ENCODE data around the gene NKX1-2.

NKX1-2 gene

DNA sequence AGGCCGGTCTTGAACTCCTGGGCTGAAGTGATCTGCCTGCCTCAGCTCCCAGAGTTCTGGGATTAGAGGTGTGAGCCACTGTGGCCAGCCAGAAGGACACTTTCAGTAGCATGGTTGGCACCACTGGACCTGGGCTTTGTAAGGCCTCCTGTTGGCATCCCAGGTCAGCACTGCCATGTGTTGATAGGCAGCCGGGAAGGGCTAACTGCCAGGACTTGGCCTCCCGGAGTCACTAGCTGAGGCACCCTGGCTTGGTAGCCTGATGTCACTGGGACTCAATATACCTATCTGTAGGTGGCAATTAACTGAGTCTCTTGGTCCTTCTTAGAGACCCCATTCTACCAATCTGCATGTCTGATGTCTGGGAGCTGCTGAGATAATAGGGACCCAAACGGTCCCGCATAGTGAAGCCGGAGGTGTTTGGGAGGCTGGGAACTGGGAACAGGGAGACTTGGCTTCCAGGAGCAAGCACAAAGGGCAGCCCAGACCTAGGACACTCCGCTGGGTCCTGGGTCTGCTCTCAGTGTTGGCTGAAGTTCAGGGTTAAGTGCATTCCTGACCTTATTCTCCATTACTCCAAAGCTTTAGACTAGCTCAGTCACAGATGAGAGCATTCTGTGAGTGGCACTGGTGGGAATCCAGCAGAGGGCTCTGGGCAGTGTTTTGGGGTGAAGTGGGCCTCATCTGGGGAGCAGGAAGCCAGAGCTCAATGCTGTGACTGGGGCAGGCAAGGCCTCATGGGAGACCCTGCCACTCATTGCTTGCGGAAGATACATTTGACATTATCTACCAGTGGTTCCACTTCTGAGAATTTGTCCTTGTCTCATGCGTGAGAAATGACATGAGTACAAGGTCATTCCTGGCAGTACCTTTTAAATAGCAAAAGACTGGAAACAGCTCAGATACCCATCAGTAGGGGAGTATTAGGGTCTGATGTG is 14.5 kb upstream of the NKX1-2 start:
- H3K4me1 ChIP-seq (ENCODE audit: control insufficient read depth, insufficient read depth, low read length, unreplicated experiment), result no peaks in the 10 kb centered on the region
- H3K79me2 ChIP-seq (ENCODE audit: control insufficient read depth, insufficient read depth, low read length, unreplicated experiment), result no peaks in the 10 kb centered on the region
- H3K27me3 ChIP-seq (ENCODE audit: insufficient read depth, low read length), result no peaks in the 10 kb centered on the region
- no peaks in the 10 kb centered on the region for H3K36me3 ChIP-seq (ENCODE audit: insufficient read depth, low read length)
- H3K4me3 ChIP-seq (ENCODE audit: low read depth, low read length), result no peak overlapping the region
- H2AFZ ChIP-seq (ENCODE audit: low read length, unreplicated experiment), result no peak overlapping the region
- H3K27ac ChIP-seq (ENCODE audit: low read depth, low read length), result no peak overlapping the region

DNA sequence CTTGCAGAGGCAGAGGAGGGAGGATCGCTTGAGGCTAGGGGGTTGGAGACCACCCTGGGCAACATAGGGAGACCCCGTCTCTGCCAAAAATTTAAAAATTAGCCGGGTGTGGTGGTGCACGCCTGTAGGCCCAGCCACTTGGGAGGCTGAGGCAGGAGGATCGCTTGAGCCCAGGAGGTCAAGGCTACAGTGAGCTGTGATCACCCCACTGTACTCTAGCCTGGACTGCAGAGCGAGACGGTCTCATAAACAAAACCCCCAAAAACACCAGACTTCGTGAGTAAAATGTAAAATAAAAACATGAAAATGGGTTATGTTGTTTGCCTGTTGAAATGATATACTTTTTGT is 12.5 kb upstream of the NKX1-2 start:
- Histone ChIP-seq H3K36me3 (ENCODE audit: insufficient read depth, low read length) (no peaks in the 10 kb centered on the region), H3K27me3 (ENCODE audit: insufficient read depth, low read length) (peaks cover 10% of the 10 kb centered on the region), H2AFZ (ENCODE audit: low read length, unreplicated experiment) (peak overlapping the region; percentile 31), H3K27ac (ENCODE audit: low read depth, low read length) (no peak overlapping the region), H3K4me3 (ENCODE audit: low read depth, low read length) (peak overlapping the region; percentile 89), H3K4me1 (ENCODE audit: control insufficient read depth, insufficient read depth, low read length, unreplicated experiment) (no peaks in the 10 kb centered on the region), H3K79me2 (ENCODE audit: control insufficient read depth, insufficient read depth, low read length, unreplicated experiment) (no peaks in the 10 kb centered on the region)

DNA sequence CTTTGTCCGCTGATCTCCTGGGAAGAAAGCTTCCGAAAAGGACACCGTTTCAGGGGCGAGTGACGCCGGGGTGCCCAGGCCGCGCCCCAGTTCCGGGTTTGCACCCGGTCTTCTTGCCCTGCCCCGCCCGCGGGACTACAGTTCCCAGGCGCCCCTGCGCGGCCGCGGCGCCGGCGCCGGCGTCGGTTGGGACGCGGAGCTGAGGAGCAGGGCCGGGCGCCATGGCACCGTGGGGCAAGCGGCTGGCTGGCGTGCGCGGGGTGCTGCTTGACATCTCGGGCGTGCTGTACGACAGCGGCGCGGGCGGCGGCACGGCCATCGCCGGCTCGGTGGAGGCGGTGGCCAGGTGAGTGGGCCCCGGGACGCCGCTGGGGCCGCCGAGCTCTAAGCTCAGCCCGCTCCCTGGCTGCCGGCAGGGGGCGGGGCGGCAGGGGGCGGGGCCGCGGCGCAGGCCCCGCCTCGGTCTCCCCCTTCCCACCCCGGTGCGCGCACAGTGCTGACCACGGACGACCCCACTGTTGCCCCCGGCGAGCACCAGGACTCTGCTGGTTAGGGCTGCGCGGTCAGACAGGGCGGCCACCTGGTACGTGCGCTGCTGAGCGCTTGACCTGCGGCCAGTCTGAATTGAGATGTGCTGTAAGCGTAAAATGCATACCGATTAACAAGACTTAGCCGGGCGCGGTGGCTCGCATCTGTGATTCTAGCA is 12.0 kb upstream of the NKX1-2 start, which contains the start of gene LHPP:
Gene LHPP (plus strand): TSS at position 182 of the 706 bp plus-strand sequence. CDS start 40 bp downstream, at position 222.
- peak within 1 kb of the TSS; percentile 98 for H2AFZ ChIP-seq (ENCODE audit: low read length, unreplicated experiment)
- no peaks in the 10 kb centered on the region for H3K79me2 ChIP-seq (ENCODE audit: control insufficient read depth, insufficient read depth, low read length, unreplicated experiment)
- peak within 1 kb of the TSS; percentile 89 for H3K4me3 ChIP-seq (ENCODE audit: low read depth, low read length)
- H3K36me3 ChIP-seq (ENCODE audit: insufficient read depth, low read length), result no peaks in the 10 kb centered on the region
- no peaks in the 10 kb centered on the region for H3K4me1 ChIP-seq (ENCODE audit: control insufficient read depth, insufficient read depth, low read length, unreplicated experiment)
- H3K27me3 ChIP-seq (ENCODE audit: insufficient read depth, low read length), result peaks cover 10% of the 10 kb centered on the region
- H3K27ac ChIP-seq (ENCODE audit: low read depth, low read length), result no peak within 1 kb of the TSS

DNA sequence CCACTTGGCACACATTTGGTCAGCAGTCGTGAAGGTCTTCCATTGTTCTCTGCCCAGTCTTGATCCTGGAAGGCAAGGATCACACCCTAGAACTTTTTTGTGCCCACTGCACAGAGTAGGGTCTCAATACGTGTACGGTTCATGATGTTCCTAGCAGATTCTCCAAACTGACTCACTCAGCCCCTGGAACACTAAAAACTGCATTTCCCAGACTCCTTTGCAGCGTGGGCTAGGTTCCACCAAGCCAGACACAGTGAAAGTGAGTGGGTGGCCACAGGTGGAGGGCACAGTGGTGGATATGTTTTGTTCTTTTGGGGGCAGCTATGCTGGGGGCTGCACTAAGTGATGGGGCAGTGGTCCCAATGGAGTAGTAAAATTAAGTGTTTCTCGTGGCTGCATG is 10.3 kb upstream of the NKX1-2 start:
- Histone ChIP-seq H2AFZ (ENCODE audit: low read length, unreplicated experiment) (no peak overlapping the region), H3K27ac (ENCODE audit: low read depth, low read length) (no peak overlapping the region), H3K4me1 (ENCODE audit: control insufficient read depth, insufficient read depth, low read length, unreplicated experiment) (no peaks in the 10 kb centered on the region)

DNA sequence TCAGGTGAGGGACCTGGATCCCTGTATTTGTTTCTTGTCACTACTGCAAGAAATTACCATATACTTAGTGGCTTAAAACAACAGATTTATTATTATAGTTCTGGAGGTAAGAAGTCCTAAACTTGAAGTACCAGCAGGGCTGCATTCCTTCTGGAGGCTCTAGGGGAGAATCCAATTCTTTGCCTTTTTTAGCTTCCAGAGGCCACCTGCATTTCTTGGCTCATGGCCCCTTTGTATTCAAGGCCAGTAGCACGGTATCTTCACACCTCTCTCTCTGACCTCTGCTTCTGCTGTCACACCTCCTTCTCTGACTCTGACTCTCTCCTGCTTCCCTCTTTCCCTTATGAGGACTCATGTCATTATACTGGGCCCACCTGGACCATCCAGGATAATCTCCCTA is 9.6 kb upstream of the NKX1-2 start:
- H3K27ac ChIP-seq (ENCODE audit: low read depth, low read length), result no peak overlapping the region
- H3K36me3 ChIP-seq (ENCODE audit: insufficient read depth, low read length), result no peaks in the 10 kb centered on the region
- no peaks in the 10 kb centered on the region for H3K79me2 ChIP-seq (ENCODE audit: control insufficient read depth, insufficient read depth, low read length, unreplicated experiment)
- no peaks in the 10 kb centered on the region for H3K4me1 ChIP-seq (ENCODE audit: control insufficient read depth, insufficient read depth, low read length, unreplicated experiment)
- H2AFZ ChIP-seq (ENCODE audit: low read length, unreplicated experiment), result no peak overlapping the region
- H3K27me3 ChIP-seq (ENCODE audit: insufficient read depth, low read length), result peaks cover 30% of the 10 kb centered on the region
- H3K4me3 ChIP-seq (ENCODE audit: low read depth, low read length), result no peak overlapping the region

More for the DNA sequence above, 10.3 kb upstream of the NKX1-2 start:
- H3K4me3 ChIP-seq (ENCODE audit: low read depth, low read length), result no peak overlapping the region
- H3K27me3 ChIP-seq (ENCODE audit: insufficient read depth, low read length), result peaks cover 23% of the 10 kb centered on the region
- no peaks in the 10 kb centered on the region for H3K36me3 ChIP-seq (ENCODE audit: insufficient read depth, low read length)
- H3K79me2 ChIP-seq (ENCODE audit: control insufficient read depth, insufficient read depth, low read length, unreplicated experiment), result no peaks in the 10 kb centered on the region

DNA sequence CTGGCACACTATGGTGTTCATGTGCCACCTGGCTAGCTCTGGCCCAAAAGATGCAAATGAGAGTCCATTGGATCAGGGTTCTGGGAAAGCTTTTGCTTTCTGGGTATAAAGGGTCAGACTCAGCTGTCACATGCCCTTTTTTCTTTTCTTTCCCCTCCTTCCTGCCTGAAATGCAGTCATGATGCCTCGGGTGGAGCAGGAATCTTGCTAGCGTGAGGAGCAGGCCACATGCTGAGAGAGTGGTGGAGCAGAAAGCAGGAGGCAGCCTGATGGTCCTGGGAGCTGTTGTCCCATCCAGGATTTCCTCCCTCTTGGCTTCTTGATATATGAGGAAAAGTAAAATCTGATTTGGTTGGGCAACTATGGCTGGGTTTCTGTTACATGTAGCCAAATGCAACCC is 9.1 kb upstream of the NKX1-2 start:
- no peak overlapping the region for H2AFZ ChIP-seq (ENCODE audit: low read length, unreplicated experiment)
- H3K36me3 ChIP-seq (ENCODE audit: insufficient read depth, low read length), result no peaks in the 10 kb centered on the region
- H3K27me3 ChIP-seq (ENCODE audit: insufficient read depth, low read length), result peaks cover 35% of the 10 kb centered on the region
- H3K4me3 ChIP-seq (ENCODE audit: low read depth, low read length), result no peak overlapping the region
- no peaks in the 10 kb centered on the region for H3K79me2 ChIP-seq (ENCODE audit: control insufficient read depth, insufficient read depth, low read length, unreplicated experiment)
- no peak overlapping the region for H3K27ac ChIP-seq (ENCODE audit: low read depth, low read length)
- no peaks in the 10 kb centered on the region for H3K4me1 ChIP-seq (ENCODE audit: control insufficient read depth, insufficient read depth, low read length, unreplicated experiment)

DNA sequence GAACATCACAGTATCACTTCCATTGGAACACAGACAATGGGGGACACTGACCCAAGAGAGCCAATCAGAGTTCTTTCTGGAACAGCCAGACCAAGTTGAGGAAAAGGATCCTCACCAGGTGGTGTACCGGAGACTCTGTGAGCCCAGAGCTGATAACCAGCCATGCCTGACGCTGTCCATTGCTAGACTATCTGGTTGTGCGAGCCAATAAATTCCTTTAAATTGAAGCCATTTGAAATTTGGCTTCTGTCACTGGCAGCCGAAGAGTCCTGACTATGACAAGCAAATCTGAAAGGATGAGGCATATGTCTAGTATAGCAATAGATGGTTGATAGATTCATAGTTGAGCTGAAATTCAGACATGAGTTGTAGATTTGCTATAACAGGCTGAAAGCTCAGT is 8.6 kb upstream of the NKX1-2 start:
- peaks cover 39% of the 10 kb centered on the region for H3K27me3 ChIP-seq (ENCODE audit: insufficient read depth, low read length)
- no peaks in the 10 kb centered on the region for H3K79me2 ChIP-seq (ENCODE audit: control insufficient read depth, insufficient read depth, low read length, unreplicated experiment)
- no peak overlapping the region for H3K27ac ChIP-seq (ENCODE audit: low read depth, low read length)
- no peaks in the 10 kb centered on the region for H3K4me1 ChIP-seq (ENCODE audit: control insufficient read depth, insufficient read depth, low read length, unreplicated experiment)
- no peak overlapping the region for H3K4me3 ChIP-seq (ENCODE audit: low read depth, low read length)
- H3K36me3 ChIP-seq (ENCODE audit: insufficient read depth, low read length), result no peaks in the 10 kb centered on the region
- no peak overlapping the region for H2AFZ ChIP-seq (ENCODE audit: low read length, unreplicated experiment)

DNA sequence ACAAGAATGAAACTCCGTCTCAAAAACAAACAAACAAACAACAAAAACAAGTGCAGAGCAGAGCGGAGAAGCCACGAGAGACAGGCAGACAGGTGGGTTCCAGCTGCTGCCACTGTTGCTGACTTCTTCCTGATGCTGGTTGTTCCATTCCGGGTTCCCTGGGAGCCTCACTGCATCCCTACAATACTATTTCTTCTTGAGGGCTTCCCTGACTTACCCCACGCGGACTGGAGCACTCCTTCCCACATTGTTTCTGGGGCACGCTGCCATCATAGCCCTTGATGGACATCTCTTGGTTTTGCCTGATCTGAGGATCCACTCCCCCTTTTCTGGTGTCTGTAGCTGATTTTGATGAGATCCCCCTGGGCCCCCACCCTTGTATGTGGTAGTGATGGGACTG is 5.6 kb upstream of the NKX1-2 start:
- Histone ChIP-seq H3K27ac (ENCODE audit: low read depth, low read length) (no peak overlapping the region), H3K27me3 (ENCODE audit: insufficient read depth, low read length) (peaks cover 62% of the 10 kb centered on the region), H3K4me3 (ENCODE audit: low read depth, low read length) (no peak overlapping the region), H3K36me3 (ENCODE audit: insufficient read depth, low read length) (no peaks in the 10 kb centered on the region), H2AFZ (ENCODE audit: low read length, unreplicated experiment) (no peak overlapping the region), H3K4me1 (ENCODE audit: control insufficient read depth, insufficient read depth, low read length, unreplicated experiment) (no peaks in the 10 kb centered on the region), H3K79me2 (ENCODE audit: control insufficient read depth, insufficient read depth, low read length, unreplicated experiment) (no peaks in the 10 kb centered on the region)

DNA sequence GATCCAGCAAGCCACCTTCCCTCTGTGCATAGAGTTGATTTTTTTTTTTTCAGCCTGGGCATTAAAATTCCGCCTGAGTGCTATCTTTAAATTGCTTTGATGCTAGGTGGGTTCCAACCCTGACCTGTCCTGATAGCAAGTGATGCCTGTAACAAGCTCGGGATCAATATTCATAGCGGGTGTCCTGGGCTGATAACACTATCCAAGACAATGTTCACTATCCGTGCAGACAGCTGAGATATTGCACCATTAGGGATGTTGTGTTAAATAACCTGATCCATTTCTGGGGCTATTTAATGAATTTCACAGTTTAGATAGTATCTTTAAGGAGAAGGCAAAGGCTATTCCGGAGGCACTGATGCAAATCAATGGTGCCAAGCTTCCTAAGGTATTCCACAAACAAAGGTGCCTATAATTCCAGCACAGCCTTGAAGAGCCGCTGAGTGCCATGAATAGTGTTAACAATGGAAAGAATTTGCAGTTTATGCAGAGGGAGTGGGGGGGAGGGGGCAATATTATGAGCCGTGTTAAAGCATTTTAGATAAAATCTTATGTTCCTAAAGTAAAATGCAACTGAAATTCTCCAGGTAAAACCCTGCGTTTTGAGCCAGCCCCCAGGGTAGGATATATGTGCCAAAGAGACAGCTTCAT is 4.2 kb upstream of the NKX1-2 start:
- no peak overlapping the region for H3K4me3 ChIP-seq (ENCODE audit: low read depth, low read length)
- no peak overlapping the region for H3K27ac ChIP-seq (ENCODE audit: low read depth, low read length)
- no peaks in the 10 kb centered on the region for H3K79me2 ChIP-seq (ENCODE audit: control insufficient read depth, insufficient read depth, low read length, unreplicated experiment)
- no peaks in the 10 kb centered on the region for H3K4me1 ChIP-seq (ENCODE audit: control insufficient read depth, insufficient read depth, low read length, unreplicated experiment)
- H3K27me3 ChIP-seq (ENCODE audit: insufficient read depth, low read length), result peaks cover 73% of the 10 kb centered on the region
- H3K36me3 ChIP-seq (ENCODE audit: insufficient read depth, low read length), result no peaks in the 10 kb centered on the region
- H2AFZ ChIP-seq (ENCODE audit: low read length, unreplicated experiment), result no peak overlapping the region

DNA sequence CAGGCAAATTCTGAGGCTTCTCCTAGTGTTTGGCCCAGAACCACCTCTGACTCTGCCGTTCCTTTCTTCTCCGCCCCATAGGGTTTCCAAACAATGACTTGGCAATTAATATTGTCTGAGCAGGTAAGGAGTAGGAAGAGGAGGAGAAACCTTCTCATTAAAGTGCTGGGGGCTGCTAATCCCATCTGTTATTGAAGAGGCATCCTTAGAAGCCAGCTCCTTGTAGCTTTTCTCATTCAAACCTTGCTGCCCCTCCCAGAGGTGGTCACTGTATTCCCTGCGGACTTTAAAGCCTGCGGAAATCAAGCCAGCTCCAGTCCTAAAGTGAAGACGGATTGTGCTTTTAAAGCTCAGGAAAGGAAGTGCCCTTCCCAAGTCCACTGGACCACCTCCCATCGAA is 1.4 kb upstream of the NKX1-2 start:
- H3K79me2 ChIP-seq (ENCODE audit: control insufficient read depth, insufficient read depth, low read length, unreplicated experiment), result no peaks in the 10 kb centered on the region
- no peaks in the 10 kb centered on the region for H3K36me3 ChIP-seq (ENCODE audit: insufficient read depth, low read length)
- H3K27me3 ChIP-seq (ENCODE audit: insufficient read depth, low read length), result peaks cover 89% of the 10 kb centered on the region
- H3K4me3 ChIP-seq (ENCODE audit: low read depth, low read length), result no peak overlapping the region
- no peak overlapping the region for H2AFZ ChIP-seq (ENCODE audit: low read length, unreplicated experiment)
- H3K4me1 ChIP-seq (ENCODE audit: control insufficient read depth, insufficient read depth, low read length, unreplicated experiment), result no peaks in the 10 kb centered on the region
- no peak overlapping the region for H3K27ac ChIP-seq (ENCODE audit: low read depth, low read length)

All from ACC112 (cell line).